Natural killer cell (primary cell): Measurements from ENCODE around the gene GOLGB1. TPM values are rescaled to one million over a fixed set of nuclear protein-coding genes. Genes with fewer than 3 reads are reported as not detected.

ENCODE experiments used
- ATAC-seq, 3 donors: fragments of 150-1000 bp in 2 of 3; fragments of 200-7000 bp in 1 of 3; cut with Tn5 transposase; 1 replicate in 1 of 3; 2 replicates in 2 of 3; pipeline ENCODE4 v1.10.0; 2021; ENCODE audit warnings: mild to moderate bottlenecking in 2 of 3, moderate library complexity in 2 of 3
- DNase-seq, 2 donors: peaks; one replicate each; pipeline versions ENCODE4 v3.0.0 to v3.0.0-alpha.2; 2013 to 2021; ENCODE audit warnings: mixed read lengths in 1 of 2
- H3K27ac ChIP-seq: one replicate; pipeline ENCODE4 v1.5.1; 2013; ENCODE audit warnings: mild to moderate bottlenecking, low read length
- H3K27me3 ChIP-seq: one replicate; pipeline ENCODE4 v1.6.1; 2013; ENCODE audit warnings: low read length; ENCODE audit not compliant: control insufficient read depth, insufficient read depth
- H3K36me3 ChIP-seq: one replicate; pipeline ENCODE4 v1.6.1; 2013; ENCODE audit warnings: low read length; ENCODE audit not compliant: control insufficient read depth, insufficient read depth
- H3K4me1 ChIP-seq: one replicate; pipeline ENCODE4 v1.6.1; 2013; ENCODE audit warnings: low read length; ENCODE audit not compliant: control insufficient read depth, insufficient read depth
- H3K4me3 ChIP-seq: one replicate; pipeline ENCODE4 v1.5.1; 2013; ENCODE audit warnings: low read length
- H3K9me3 ChIP-seq: one replicate; pipeline ENCODE4 v1.6.1; 2013; ENCODE audit warnings: low read length; ENCODE audit not compliant: control insufficient read depth, insufficient read depth
- H3K27ac Mint-ChIP-seq, 2 donors: one replicate each; pipeline ENCODE4 v1.8.0; 2022; ENCODE audit warnings: mild to moderate bottlenecking in 2 of 2, mixed read lengths in 2 of 2, moderate library complexity in 1 of 2
- H3K27me3 Mint-ChIP-seq, 2 donors: one replicate each; pipeline ENCODE4 v1.8.0; 2022; ENCODE audit warnings: low read depth in 2 of 2, mixed read lengths in 2 of 2
- H3K36me3 Mint-ChIP-seq: one replicate; pipeline ENCODE4 v1.8.0; 2022; ENCODE audit warnings: mixed read lengths
- H3K4me1 Mint-ChIP-seq, 2 donors: one replicate each; pipeline ENCODE4 v1.8.0; 2022; ENCODE audit warnings: mixed read lengths in 2 of 2
- H3K4me3 Mint-ChIP-seq: one replicate; pipeline ENCODE4 v1.8.0; 2022; ENCODE audit warnings: mild to moderate bottlenecking, moderate library complexity, mixed read lengths
- H3K9me3 Mint-ChIP-seq, 2 donors: one replicate each; pipeline ENCODE4 v1.8.0; 2022; ENCODE audit warnings: mixed read lengths in 2 of 2
- CTCF ChIP-seq: fragments of 200-600 bp; IDR thresholded peaks from one replicate; pipeline ENCODE4 v1.8.0; 2022; ENCODE audit warnings: antibody characterized with exemption
- WGBS: methylation state at CpG from one replicate; pipeline ENCODE4 v1.1.7; 2013; ENCODE audit warnings: missing lambda C conversion rate; ENCODE audit not compliant: insufficient coverage; 5-methylcytosine and 5-hydroxymethylcytosine counted together
- intact Hi-C: fragments of 100-400 bp; cut with micrococcal nuclease; formaldehyde crosslinking; loops from one replicate; pipeline ENCODE4 v1.14.2; 2022
- total RNA-seq, 4 donors: library from RNA; stranded (reverse); fragments of 120-200 nt in 1 of 4; gene quantifications; one replicate each; pipeline versions ENCODE4 v1.2.3 to v1.2.4, GENCODE V29; 2013 to 2022

Gene GOLGB1, protein sequence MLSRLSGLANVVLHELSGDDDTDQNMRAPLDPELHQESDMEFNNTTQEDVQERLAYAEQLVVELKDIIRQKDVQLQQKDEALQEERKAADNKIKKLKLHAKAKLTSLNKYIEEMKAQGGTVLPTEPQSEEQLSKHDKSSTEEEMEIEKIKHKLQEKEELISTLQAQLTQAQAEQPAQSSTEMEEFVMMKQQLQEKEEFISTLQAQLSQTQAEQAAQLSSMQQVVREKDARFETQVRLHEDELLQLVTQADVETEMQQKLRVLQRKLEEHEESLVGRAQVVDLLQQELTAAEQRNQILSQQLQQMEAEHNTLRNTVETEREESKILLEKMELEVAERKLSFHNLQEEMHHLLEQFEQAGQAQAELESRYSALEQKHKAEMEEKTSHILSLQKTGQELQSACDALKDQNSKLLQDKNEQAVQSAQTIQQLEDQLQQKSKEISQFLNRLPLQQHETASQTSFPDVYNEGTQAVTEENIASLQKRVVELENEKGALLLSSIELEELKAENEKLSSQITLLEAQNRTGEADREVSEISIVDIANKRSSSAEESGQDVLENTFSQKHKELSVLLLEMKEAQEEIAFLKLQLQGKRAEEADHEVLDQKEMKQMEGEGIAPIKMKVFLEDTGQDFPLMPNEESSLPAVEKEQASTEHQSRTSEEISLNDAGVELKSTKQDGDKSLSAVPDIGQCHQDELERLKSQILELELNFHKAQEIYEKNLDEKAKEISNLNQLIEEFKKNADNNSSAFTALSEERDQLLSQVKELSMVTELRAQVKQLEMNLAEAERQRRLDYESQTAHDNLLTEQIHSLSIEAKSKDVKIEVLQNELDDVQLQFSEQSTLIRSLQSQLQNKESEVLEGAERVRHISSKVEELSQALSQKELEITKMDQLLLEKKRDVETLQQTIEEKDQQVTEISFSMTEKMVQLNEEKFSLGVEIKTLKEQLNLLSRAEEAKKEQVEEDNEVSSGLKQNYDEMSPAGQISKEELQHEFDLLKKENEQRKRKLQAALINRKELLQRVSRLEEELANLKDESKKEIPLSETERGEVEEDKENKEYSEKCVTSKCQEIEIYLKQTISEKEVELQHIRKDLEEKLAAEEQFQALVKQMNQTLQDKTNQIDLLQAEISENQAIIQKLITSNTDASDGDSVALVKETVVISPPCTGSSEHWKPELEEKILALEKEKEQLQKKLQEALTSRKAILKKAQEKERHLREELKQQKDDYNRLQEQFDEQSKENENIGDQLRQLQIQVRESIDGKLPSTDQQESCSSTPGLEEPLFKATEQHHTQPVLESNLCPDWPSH (N-terminal part only)
- 10 to 100 TPM; 55.4 to 67.2 (median 61.1) TPM for total RNA-seq
- total RNA-seq (2013) = 61.0 TPM

DNA sequence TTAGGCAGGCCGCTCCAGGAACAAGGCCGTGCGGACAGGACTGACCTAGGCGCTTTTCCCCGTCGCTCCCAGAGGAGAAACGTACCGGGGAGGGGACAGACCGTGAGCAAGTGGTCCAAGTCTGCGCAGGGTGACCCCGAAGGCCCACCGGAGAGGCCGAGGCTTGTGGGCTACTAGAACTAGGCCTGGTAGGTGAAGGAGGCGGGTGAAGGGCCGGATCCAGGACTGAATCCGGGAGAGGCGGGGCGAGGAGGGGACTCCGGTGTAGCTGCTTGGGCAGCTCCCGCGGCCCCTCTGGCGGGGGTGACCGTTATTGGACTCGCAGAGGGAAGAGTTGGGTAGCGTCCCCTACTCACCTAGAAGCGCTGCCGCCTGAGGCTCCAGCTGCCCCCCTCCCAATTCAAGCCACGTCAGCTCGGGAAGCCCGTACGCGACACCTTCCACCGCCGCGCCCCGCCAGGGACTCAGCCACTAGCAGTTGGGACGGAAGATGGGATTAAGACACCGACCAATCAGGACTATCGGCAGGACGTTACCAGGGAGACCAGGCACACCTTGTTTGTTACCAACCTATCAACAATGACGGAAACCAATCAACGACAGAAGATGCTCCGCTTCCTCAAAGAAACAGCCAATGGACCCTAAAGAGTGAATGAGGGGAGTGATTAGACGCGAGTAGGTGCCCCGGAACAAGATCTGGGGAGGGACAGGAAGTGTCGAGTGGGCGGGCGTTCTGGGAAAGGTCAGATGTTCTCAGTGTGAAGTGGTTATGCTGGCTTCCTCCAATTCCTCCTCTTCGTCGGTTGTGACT lies at the start of gene GOLGB1:
Gene GOLGB1 (minus strand): TSS at position 466 of the 811 bp plus-strand sequence. CDS start 18,770 bp downstream, outside the sequence.
- H3K27ac ChIP-seq = peak within 1 kb of the TSS; percentile 98
- intact Hi-C loops = loop anchor here (1.0 to 10.0 kb wide), 5 partner anchors 86 to 1043 kb away; partner anchors contain the start of genes EAF2, FAM162A, HCLS1 and HSPBAP1
- under 1% methylated on average over 51 of the region's 51 CpGs for WGBS
- DNase-seq (peak; percentile 84 to 98), ATAC-seq (peak; percentile 91 to 99 (median 93))
- Mint-ChIP-seq H3K27me3 (peaks cover 13 to 17% of the 10 kb centered on the region in 2 donors), H3K4me1 (peaks cover 4 to 6% of the 10 kb centered on the region in 2 donors), H3K27ac (no peak within 1 kb of the TSS), H3K4me3 (peak within 1 kb of the TSS; percentile 57), H3K9me3 (no peaks in the 10 kb centered on the region), H3K36me3 (no peaks in the 10 kb centered on the region)
- no peak for TF ChIP-seq CTCF
- H3K9me3 ChIP-seq = no peaks in the 10 kb centered on the region
- H3K27me3 ChIP-seq = no peaks in the 10 kb centered on the region
- no peaks in the 10 kb centered on the region for H3K36me3 ChIP-seq
- H3K4me3 ChIP-seq = peak within 1 kb of the TSS; percentile 92
- peaks cover 12% of the 10 kb centered on the region for H3K4me1 ChIP-seq

GRCh38 chr3:121796970-121797369 lies 47.4 kb upstream of the GOLGB1 start:
- Mint-ChIP-seq H3K27me3 (no peaks in the 10 kb centered on the region), H3K4me1 (no peaks in the 10 kb centered on the region), H3K4me3 (no peak overlapping the region), H3K36me3 (peaks cover 13% of the 10 kb centered on the region), H3K9me3 (no peaks in the 10 kb centered on the region), H3K27ac (no peak overlapping the region)
- Histone ChIP-seq H3K9me3 (no peaks in the 10 kb centered on the region), H3K4me1 (no peaks in the 10 kb centered on the region), H3K27me3 (no peaks in the 10 kb centered on the region), H3K27ac (no peak overlapping the region), H3K4me3 (no peak overlapping the region), H3K36me3 (peaks cover 15% of the 10 kb centered on the region)
- intact Hi-C loops = no loop called here
- ATAC-seq = no peak
- TF ChIP-seq CTCF = no peak
- no peak for DNase-seq
- WGBS = no CpG with 5 or more reads among the region's 1 CpG

DNA sequence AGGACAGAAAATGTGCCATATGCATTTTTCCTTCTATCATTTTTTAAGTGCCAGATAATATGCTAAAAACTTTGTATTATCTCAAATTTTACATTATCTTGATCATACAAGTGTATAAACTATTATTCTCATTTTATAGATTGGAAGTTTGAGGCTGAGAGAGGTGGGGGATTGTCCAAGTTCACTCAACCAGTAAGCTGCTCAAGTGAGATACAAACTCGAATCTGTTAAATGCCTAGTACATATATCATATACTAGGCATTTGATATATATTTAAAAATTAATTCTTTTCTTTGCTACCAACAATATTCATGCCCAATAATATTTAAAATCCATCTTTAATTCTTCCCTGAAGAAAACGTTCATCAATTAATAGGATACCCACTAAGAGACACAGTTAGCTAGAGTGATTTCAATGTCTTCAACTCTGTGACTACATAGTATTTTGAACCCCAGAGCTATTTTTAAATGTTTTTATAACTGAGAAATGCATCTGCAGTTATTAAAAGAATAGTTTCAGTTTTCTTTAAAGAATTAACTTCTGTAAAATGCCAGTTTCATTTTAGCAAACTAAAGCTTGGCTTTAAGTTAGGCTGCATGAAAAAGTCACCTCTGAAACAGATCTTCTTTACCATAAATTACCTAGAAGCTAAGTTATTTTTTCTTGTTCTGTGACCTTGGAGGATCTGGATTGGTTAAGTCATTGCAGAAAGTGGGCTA lies 44.9 kb upstream of the GOLGB1 start:
- ATAC-seq (no peak), DNase-seq (no peak)
- Mint-ChIP-seq H3K27me3 (no peaks in the 10 kb centered on the region), H3K4me3 (no peak overlapping the region), H3K27ac (no peak overlapping the region), H3K9me3 (no peaks in the 10 kb centered on the region), H3K36me3 (peaks cover 17% of the 10 kb centered on the region), H3K4me1 (no peaks in the 10 kb centered on the region)
- no peak for TF ChIP-seq CTCF
- peaks cover 25% of the 10 kb centered on the region for H3K36me3 ChIP-seq
- H3K4me3 ChIP-seq = no peak overlapping the region
- intact Hi-C loops = no loop called here
- no peak overlapping the region for H3K27ac ChIP-seq
- 80% methylated on average over 1 of the region's 2 CpGs for WGBS
- H3K27me3 ChIP-seq = no peaks in the 10 kb centered on the region
- H3K9me3 ChIP-seq = no peaks in the 10 kb centered on the region
- H3K4me1 ChIP-seq = no peaks in the 10 kb centered on the region
